HEK293 (cell line): ENCODE measurements around the gene PLAAT2.

Experiments
- CTCF ChIA-PET: fragments of 350-600 bp; formaldehyde crosslinking; extraction: SDS; loops from one replicate; lab custom pipeline; 2021; ENCODE audit warnings: antibody characterized with exemption; lab: Yijun Ruan, JAX
- POLR2A ChIA-PET: fragments of 300-600 bp; formaldehyde crosslinking; extraction: SDS; loops from one replicate; lab custom pipeline; 2020; ENCODE audit warnings: antibody characterized with exemption, inconsistent platforms; lab: Yijun Ruan, JAX
- H3K27ac ChIP-seq: fragments of 200-500 bp; sonication (Bioruptor generic); 2 replicates; pipeline ENCODE4 v1.5.1; 2014; ENCODE audit warnings: low read depth, low read length, control low read depth, inconsistent platforms; ENCODE audit errors: extremely low read depth
- H3K36me3 ChIP-seq, 2 experiments: fragments of 200-500 bp in 1 of 2; sonication (Bioruptor generic) in 1 of 2; 1 replicate in 1 of 2; 2 replicates in 1 of 2; pipeline ENCODE4 v1.5.1; 2014 to 2017; ENCODE audit warnings: inconsistent platforms in 2 of 2, low read length in 2 of 2; ENCODE audit not compliant: control insufficient read depth in 2 of 2, insufficient read depth in 1 of 2
- H3K4me1 ChIP-seq: fragments of 200-500 bp; sonication (Bioruptor generic); 2 replicates; pipeline ENCODE4 v1.5.1; 2014; ENCODE audit warnings: mild to moderate bottlenecking, low read length, inconsistent platforms; ENCODE audit not compliant: control insufficient read depth, insufficient read depth
- H3K4me3 ChIP-seq: 2 replicates; pipeline ENCODE4 v1.5.1; 2011; ENCODE audit warnings: low read depth, mild to moderate bottlenecking, control low read depth, low read length, moderate library complexity
- H3K9me3 ChIP-seq: fragments of 200-500 bp; sonication (Bioruptor generic); 2 replicates; pipeline ENCODE4 v1.5.1; 2014; ENCODE audit warnings: low read depth, low read length, inconsistent platforms; ENCODE audit not compliant: control insufficient read depth, insufficient read depth
- KLF9 ChIP-seq: fragments of 450-650 bp; formaldehyde crosslinking; IDR thresholded peaks from 2 replicates; pipeline ENCODE4 v1.5.1; 2016; ENCODE audit warnings: missing biosample characterization, missing genetic modification characterization, low read depth
- ZBTB48 ChIP-seq: fragments of 450-650 bp; formaldehyde crosslinking; IDR thresholded peaks from 2 replicates; pipeline ENCODE4 v1.5.1; 2016; ENCODE audit warnings: missing biosample characterization, missing genetic modification characterization
- ZFHX2 ChIP-seq: fragments of 450-650 bp; formaldehyde crosslinking; conservative IDR thresholded peaks from 2 replicates; pipeline ENCODE4 v1.5.1; 2016; ENCODE audit warnings: missing biosample characterization, missing genetic modification characterization
- ZNF223 ChIP-seq: fragments of 450-650 bp; formaldehyde crosslinking; IDR thresholded peaks from 2 replicates; pipeline ENCODE4 v1.5.1; 2016; ENCODE audit warnings: missing biosample characterization, missing genetic modification characterization
- ZNF302 ChIP-seq: fragments of 450-650 bp; formaldehyde crosslinking; IDR thresholded peaks from 2 replicates; pipeline ENCODE4 v1.5.1; 2016; ENCODE audit warnings: missing biosample characterization, missing genetic modification characterization, low read depth
- TF ChIP-seq, protein P1 (sequence below): fragments of 450-650 bp; IDR thresholded peaks from 2 replicates; pipeline ENCODE4 v1.5.1; 2018; ENCODE audit warnings: missing biosample characterization, mild to moderate bottlenecking, missing genetic modification characterization
- TF ChIP-seq, protein P2 (sequence below): sonication (generic); formaldehyde crosslinking; IDR thresholded peaks from 2 replicates; pipeline ENCODE4 v1.8.1; 2022; ENCODE audit warnings: mild to moderate bottlenecking, moderate library complexity, missing genetic modification reagents
- TF ChIP-seq, protein P3 (sequence below): fragments of 450-650 bp; formaldehyde crosslinking; IDR thresholded peaks from 2 replicates; pipeline ENCODE4 v1.5.1; 2017; ENCODE audit warnings: missing biosample characterization, missing genetic modification characterization
- TF ChIP-seq, protein P4 (sequence below): fragments of 450-650 bp; formaldehyde crosslinking; IDR thresholded peaks from 2 replicates; pipeline ENCODE4 v1.5.1; 2017; ENCODE audit warnings: missing biosample characterization, missing genetic modification characterization
- TF ChIP-seq, protein P5 (sequence below): fragments of 450-650 bp; formaldehyde crosslinking; IDR thresholded peaks from 2 replicates; pipeline ENCODE4 v1.5.1; 2016; ENCODE audit warnings: missing biosample characterization, missing genetic modification characterization

The PLAAT2 gene

DNA sequence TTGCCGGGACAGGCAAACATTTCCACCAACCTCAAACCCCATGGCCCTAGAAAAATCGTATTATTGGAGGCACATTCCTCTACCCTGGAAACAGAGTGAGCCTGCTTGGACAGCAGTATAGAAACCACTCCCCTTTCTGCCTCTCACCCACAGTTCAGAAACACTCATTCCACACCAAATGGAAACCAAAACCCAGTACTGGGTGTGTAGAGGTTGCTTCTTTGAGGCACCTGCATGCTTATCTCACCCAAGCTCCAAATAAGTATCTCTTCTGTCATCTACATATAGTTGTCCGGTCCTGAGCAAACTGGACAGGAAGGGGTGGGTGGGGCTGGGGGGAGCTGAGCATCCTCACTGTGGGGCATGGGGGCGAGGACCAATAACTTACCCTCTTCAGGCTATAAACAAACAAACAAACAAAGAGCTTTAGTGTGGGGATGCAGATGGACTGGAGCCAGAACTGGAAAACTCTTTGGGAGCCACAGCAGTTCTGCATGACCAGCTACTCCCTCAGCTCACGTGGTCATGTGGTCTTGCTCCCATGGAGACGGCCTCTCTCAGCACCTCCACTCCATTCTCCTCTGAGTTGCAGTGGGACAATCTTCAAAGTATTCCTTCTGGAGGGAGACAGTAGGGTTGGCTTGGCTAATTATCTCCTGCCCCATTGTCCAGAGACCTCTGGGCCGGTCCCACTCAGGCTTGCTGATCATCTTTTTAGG lies 1.0 kb upstream of the PLAAT2 start (continued):
- TF ChIP-seq, protein P1, sequence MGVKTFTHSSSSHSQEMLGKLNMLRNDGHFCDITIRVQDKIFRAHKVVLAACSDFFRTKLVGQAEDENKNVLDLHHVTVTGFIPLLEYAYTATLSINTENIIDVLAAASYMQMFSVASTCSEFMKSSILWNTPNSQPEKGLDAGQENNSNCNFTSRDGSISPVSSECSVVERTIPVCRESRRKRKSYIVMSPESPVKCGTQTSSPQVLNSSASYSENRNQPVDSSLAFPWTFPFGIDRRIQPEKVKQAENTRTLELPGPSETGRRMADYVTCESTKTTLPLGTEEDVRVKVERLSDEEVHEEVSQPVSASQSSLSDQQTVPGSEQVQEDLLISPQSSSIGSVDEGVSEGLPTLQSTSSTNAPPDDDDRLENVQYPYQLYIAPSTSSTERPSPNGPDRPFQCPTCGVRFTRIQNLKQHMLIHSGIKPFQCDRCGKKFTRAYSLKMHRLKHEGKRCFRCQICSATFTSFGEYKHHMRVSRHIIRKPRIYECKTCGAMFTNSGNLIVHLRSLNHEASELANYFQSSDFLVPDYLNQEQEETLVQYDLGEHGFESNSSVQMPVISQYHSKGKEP, result no peak

DNA sequence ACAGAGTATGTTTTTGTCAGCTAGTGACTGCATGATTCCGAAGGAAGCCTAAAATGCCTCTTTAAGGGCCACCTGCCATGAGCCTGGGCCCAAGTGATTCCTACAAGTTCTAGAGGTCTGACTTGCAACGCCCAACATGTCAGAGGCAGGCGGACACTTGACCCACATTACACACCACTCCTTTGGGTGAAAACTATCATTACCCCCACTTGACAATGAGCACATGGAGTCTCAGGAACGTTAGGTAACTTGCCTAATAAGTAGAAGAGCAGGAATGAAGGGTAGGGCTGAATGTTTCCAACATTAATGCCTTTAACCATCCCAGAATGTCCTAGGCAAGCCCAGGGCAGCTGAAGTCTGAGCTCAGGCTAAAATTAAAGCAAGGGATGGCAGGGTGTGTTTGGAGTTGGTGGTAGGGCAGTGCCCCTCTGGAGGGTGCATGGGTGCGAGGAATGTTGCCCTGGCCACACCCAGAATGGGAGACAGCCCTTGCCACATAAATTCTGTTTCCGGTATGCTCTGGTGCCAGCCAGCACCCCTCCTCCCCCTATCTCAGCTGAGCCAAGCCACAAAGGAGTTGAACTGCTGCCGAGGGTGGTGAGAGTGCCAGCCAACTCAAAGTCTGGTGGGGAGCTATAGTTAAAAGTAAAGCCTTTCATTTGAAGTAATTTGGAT lies 2.5 kb downstream of the PLAAT2 start:
- H3K4me1 ChIP-seq, result no peaks in the 10 kb centered on the region
- CTCF ChIA-PET, result interaction anchor here (0.6 kb wide), 1 partner anchor 144 kb away, joined by 3 read pairs; no protein-coding TSS in a partner anchor
- TF ChIP-seq, protein P2, sequence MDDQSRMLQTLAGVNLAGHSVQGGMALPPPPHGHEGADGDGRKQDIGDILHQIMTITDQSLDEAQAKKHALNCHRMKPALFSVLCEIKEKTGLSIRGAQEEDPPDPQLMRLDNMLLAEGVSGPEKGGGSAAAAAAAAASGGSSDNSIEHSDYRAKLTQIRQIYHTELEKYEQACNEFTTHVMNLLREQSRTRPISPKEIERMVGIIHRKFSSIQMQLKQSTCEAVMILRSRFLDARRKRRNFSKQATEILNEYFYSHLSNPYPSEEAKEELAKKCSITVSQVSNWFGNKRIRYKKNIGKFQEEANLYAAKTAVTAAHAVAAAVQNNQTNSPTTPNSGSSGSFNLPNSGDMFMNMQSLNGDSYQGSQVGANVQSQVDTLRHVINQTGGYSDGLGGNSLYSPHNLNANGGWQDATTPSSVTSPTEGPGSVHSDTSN, result no peak
- TF ChIP-seq, protein P3, sequence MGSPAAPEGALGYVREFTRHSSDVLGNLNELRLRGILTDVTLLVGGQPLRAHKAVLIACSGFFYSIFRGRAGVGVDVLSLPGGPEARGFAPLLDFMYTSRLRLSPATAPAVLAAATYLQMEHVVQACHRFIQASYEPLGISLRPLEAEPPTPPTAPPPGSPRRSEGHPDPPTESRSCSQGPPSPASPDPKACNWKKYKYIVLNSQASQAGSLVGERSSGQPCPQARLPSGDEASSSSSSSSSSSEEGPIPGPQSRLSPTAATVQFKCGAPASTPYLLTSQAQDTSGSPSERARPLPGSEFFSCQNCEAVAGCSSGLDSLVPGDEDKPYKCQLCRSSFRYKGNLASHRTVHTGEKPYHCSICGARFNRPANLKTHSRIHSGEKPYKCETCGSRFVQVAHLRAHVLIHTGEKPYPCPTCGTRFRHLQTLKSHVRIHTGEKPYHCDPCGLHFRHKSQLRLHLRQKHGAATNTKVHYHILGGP (tag by site-specific recombination), result no peak

DNA sequence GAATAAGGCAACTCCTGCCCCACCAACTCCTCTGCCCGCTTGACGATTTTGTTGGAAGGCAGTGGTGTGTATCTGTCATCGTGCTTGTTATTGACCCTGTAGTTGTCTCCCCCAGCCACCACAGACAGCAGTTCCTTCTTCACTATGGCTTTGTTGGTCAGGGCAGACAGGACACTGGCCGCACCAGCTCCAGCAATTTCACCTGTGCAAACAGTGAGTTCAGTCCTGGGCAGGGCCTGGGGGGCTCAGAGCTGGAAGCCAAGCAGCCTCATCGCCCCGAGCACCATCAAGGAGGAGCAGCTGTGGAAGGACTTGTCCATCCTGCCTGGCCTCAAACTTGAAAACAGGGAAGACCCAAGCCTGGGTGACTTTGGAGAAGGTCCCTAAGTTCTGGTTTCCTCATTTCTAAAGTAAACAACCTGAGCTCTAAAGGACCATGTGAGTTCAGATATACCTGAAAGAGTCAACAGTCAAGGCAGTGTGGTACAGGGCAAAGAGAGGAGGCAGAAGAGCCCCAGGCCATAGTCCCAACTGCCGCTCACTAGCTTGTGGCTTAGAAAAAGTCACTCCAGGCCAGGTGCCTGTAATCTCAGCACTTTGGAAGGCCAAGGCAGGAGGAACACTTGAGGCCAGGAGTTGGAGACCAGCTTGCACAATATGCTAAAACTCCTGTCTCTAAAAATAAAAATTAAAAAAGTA lies 4.6 kb downstream of the PLAAT2 start:
- no peak for TF ChIP-seq KLF9 (tag by site-specific recombination)
- TF ChIP-seq, protein P4, sequence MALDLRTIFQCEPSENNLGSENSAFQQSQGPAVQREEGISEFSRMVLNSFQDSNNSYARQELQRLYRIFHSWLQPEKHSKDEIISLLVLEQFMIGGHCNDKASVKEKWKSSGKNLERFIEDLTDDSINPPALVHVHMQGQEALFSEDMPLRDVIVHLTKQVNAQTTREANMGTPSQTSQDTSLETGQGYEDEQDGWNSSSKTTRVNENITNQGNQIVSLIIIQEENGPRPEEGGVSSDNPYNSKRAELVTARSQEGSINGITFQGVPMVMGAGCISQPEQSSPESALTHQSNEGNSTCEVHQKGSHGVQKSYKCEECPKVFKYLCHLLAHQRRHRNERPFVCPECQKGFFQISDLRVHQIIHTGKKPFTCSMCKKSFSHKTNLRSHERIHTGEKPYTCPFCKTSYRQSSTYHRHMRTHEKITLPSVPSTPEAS (tag by site-specific recombination), result no peak
- TF ChIP-seq, protein P5, sequence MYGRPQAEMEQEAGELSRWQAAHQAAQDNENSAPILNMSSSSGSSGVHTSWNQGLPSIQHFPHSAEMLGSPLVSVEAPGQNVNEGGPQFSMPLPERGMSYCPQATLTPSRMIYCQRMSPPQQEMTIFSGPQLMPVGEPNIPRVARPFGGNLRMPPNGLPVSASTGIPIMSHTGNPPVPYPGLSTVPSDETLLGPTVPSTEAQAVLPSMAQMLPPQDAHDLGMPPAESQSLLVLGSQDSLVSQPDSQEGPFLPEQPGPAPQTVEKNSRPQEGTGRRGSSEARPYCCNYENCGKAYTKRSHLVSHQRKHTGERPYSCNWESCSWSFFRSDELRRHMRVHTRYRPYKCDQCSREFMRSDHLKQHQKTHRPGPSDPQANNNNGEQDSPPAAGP (tag by site-specific recombination), result no peak
- no peak for TF ChIP-seq ZFHX2 (tag by site-specific recombination)
- no peaks in the 10 kb centered on the region for H3K9me3 ChIP-seq
- no peaks in the 10 kb centered on the region for H3K36me3 ChIP-seq
- CTCF ChIA-PET, result no interaction called here
- no peaks in the 10 kb centered on the region for H3K4me1 ChIP-seq
- POLR2A ChIA-PET, result interaction anchor here (0.5 kb wide), 1 partner anchor 292 kb away, joined by 4 read pairs; no protein-coding TSS in a partner anchor
- H3K4me3 ChIP-seq, result no peak overlapping the region
- H3K27ac ChIP-seq, result no peak overlapping the region

More for the DNA sequence above, 2.5 kb downstream of the PLAAT2 start:
- Histone ChIP-seq H3K9me3 (no peaks in the 10 kb centered on the region), H3K27ac (no peak overlapping the region), H3K36me3 (no peaks in the 10 kb centered on the region), H3K4me3 (no peak overlapping the region)
- POLR2A ChIA-PET, result interaction anchor here (0.6 kb wide), 1 partner anchor 108 kb away, joined by 3 read pairs; no protein-coding TSS in a partner anchor

DNA sequence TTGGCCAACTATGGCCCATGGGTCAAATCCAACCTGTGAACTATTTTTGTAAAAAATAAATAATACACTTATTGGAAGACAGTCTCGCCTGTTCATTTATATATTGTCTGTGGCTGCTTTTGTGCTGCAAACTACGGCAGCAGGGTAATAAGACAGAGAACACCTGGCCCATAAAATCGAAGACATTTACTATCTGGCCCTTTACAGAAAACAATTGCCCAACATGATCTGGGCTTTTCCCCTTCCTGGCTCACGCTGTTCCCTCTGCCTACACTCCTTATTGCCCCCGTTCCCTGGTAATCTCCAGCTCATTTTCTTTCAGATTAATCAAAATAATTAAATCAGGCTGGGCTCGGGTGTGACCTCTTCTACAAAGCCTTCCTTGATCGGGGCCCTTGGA lies 5.6 kb downstream of the PLAAT2 start:
- H3K27ac ChIP-seq, result no peak overlapping the region
- no peaks in the 10 kb centered on the region for H3K9me3 ChIP-seq
- ChIA-PET POLR2A (no interaction called here), CTCF (interaction anchor here (0.6 kb wide), 1 partner anchor 33 kb away, joined by 3 read pairs; no protein-coding TSS in a partner anchor)
- TF ChIP-seq ZNF223 (tag by site-specific recombination) (no peak), ZBTB48 (tag by site-specific recombination) (no peak), ZNF302 (tag by site-specific recombination) (no peak)
- no peaks in the 10 kb centered on the region for H3K36me3 ChIP-seq
- H3K4me3 ChIP-seq, result no peak overlapping the region
- H3K4me1 ChIP-seq, result no peaks in the 10 kb centered on the region
